ENCODE results near the gene RTP2. TPM values are rescaled to one million over a fixed set of nuclear protein-coding genes. Genes with fewer than 3 reads are reported as not detected.

The RTP2 gene
- total and polyA plus RNA-seq, 2 donors (not counting 1 experiment from before 2014, with no cell fraction given), result not detected

- Mint-ChIP-seq H3K4me1 (peaks cover 53% of the 10 kb centered on the region), H3K9me3 (ENCODE audit: insufficient read depth) (no peaks in the 10 kb centered on the region), H3K27ac (peak overlapping the region; percentile 68), H3K27me3 (no peaks in the 10 kb centered on the region), H3K4me3 (peak overlapping the region; percentile 79)
- no CpG with 5 or more reads among the region's 11 CpGs for WGBS (ENCODE audit: insufficient coverage)
- Histone ChIP-seq H3K4me2 (replicated peaks; ENCODE audit: low read depth, low read length, poor library complexity, severe bottlenecking) (peak overlapping the region; percentile 61), H3K9me3 (ENCODE audit: control extremely low read depth in 1 of 3, control insufficient read depth in 2 of 3, insufficient read depth in 1 of 3, low read length in 2 of 3) (no peaks in the 10 kb centered on the region), H3K4me3 (ENCODE audit: control extremely low read depth in 1 of 5, extremely low read depth in 1 of 5, insufficient read depth in 1 of 5, low read depth in 2 of 5, low read length in 4 of 5) (peak overlapping the region in 3 of 5 experiments; percentile 4 to 29 (median 19)), H3K36me3 (replicated peaks in 1 of 2; ENCODE audit: control extremely low read depth in 1 of 2, control insufficient read depth in 1 of 2, extremely low read depth in 1 of 2, insufficient read depth in 2 of 2, low read length in 1 of 2) (no peaks in the 10 kb centered on the region), H2AFZ (ENCODE audit: insufficient read depth, low read depth, low read length, poor library complexity, severe bottlenecking) (no peak overlapping the region), H3K27ac (ENCODE audit: low read length in 2 of 2) (no peak overlapping the region), H3K4me1 (ENCODE audit: control insufficient read depth in 2 of 2, insufficient read depth in 2 of 2, low read length in 2 of 2) (peaks cover 29 to 33% of the 10 kb centered on the region in 2 donors), H4K20me1 (ENCODE audit: control insufficient read depth, insufficient read depth, low read length, poor library complexity, severe bottlenecking) (no peaks in the 10 kb centered on the region), H3K27me3 (replicated peaks in 1 of 4; ENCODE audit: control extremely low read depth in 1 of 4, control insufficient read depth in 3 of 4, insufficient read depth in 4 of 4, low read length in 3 of 4) (no peaks in the 10 kb centered on the region), H3K79me2 (ENCODE audit: control insufficient read depth, insufficient read depth, low read length) (no peaks in the 10 kb centered on the region), H3K9ac (ENCODE audit: low read length) (peak overlapping the region; percentile 21)
- TF ChIP-seq EZH2 (IDR thresholded peaks at IDR 0.05; ENCODE audit: borderline replicate concordance, insufficient read depth, low read depth, low read length, poor library complexity, severe bottlenecking), result no peak
- no peak for TF ChIP-seq CTCF (IDR thresholded peaks at IDR 0.05)
- DNase-seq (no peak), ATAC-seq (ENCODE audit: low read depth) (no peak)
- intact Hi-C loops (cut with micrococcal nuclease), result no loop called here
- ChIA-PET POLR2A (interaction anchor here (0.6 kb wide), 1 partner anchor 335 kb away, joined by 3 read pairs; no protein-coding TSS in a partner anchor), CTCF (interaction anchor here (0.7 to 9.2 kb wide), 10 partner anchors 9 to 1204 kb away, joined by 3 to 182 read pairs (median 8); no protein-coding TSS in a partner anchor)
These were observed 48.3 kb upstream of the RTP2 start for GRCh38 chr3:187750513-187751123.

- ChIA-PET POLR2A (no interaction called here), CTCF (interaction anchor here (0.6 to 9.2 kb wide), 15 partner anchors 9 to 1205 kb away, joined by 3 to 182 read pairs (median 4); no protein-coding TSS in a partner anchor)
- H3K27me3 Mint-ChIP-seq, result no peaks in the 10 kb centered on the region
- H3K79me2 ChIP-seq (ENCODE audit: control insufficient read depth, insufficient read depth, low read length), result no peaks in the 10 kb centered on the region
- 0% methylated on average over 4 of the region's 14 CpGs for WGBS (ENCODE audit: insufficient coverage)
- H3K9ac ChIP-seq (ENCODE audit: low read length), result peak overlapping the region; percentile 21
- peak overlapping the region; percentile 68 for H3K27ac Mint-ChIP-seq
- peak overlapping the region in 3 of 5 experiments; percentile 4 to 29 (median 19) for H3K4me3 ChIP-seq (ENCODE audit: control extremely low read depth in 1 of 5, extremely low read depth in 1 of 5, insufficient read depth in 1 of 5, low read depth in 2 of 5, low read length in 4 of 5)
- H4K20me1 ChIP-seq (ENCODE audit: control insufficient read depth, insufficient read depth, low read length, poor library complexity, severe bottlenecking), result no peaks in the 10 kb centered on the region
- H2AFZ ChIP-seq (ENCODE audit: insufficient read depth, low read depth, low read length, poor library complexity, severe bottlenecking), result no peak overlapping the region
- DNase-seq, result peak; percentile 39
- no peaks in the 10 kb centered on the region for H3K9me3 Mint-ChIP-seq (ENCODE audit: insufficient read depth)
- peak overlapping the region; percentile 61 for H3K4me2 ChIP-seq (replicated peaks; ENCODE audit: low read depth, low read length, poor library complexity, severe bottlenecking)
- H3K27me3 ChIP-seq (replicated peaks in 1 of 4; ENCODE audit: control extremely low read depth in 1 of 4, control insufficient read depth in 3 of 4, insufficient read depth in 4 of 4, low read length in 3 of 4), result no peaks in the 10 kb centered on the region
- peak overlapping the region; percentile 79 for H3K4me3 Mint-ChIP-seq
- H3K36me3 ChIP-seq (replicated peaks in 1 of 2; ENCODE audit: control extremely low read depth in 1 of 2, control insufficient read depth in 1 of 2, extremely low read depth in 1 of 2, insufficient read depth in 2 of 2, low read length in 1 of 2), result no peaks in the 10 kb centered on the region
- no peak overlapping the region for H3K27ac ChIP-seq (ENCODE audit: low read length in 2 of 2)
- no peaks in the 10 kb centered on the region for H3K9me3 ChIP-seq (ENCODE audit: control extremely low read depth in 1 of 3, control insufficient read depth in 2 of 3, insufficient read depth in 1 of 3, low read length in 2 of 3)
- peaks cover 29 to 33% of the 10 kb centered on the region in 2 donors for H3K4me1 ChIP-seq (ENCODE audit: control insufficient read depth in 2 of 2, insufficient read depth in 2 of 2, low read length in 2 of 2)
- intact Hi-C loops (cut with micrococcal nuclease), result no loop called here
- no peak for ATAC-seq (ENCODE audit: low read depth)
- peaks cover 54% of the 10 kb centered on the region for H3K4me1 Mint-ChIP-seq
- TF ChIP-seq CTCF (IDR thresholded peaks at IDR 0.05) (no peak), EZH2 (IDR thresholded peaks at IDR 0.05; ENCODE audit: borderline replicate concordance, insufficient read depth, low read depth, low read length, poor library complexity, severe bottlenecking) (no peak)
These were observed 47.7 kb upstream of the RTP2 start for GRCh38 chr3:187750006-187750512.

Measured in B cell (primary cell).